Measurements from ENCODE around the gene ADGRD1.
"Not testable (repeated sequence)": the region's sequence is repeated elsewhere in the genome, so short reads cannot be mapped to it uniquely, and the experiment has no call there.

ADGRD1 gene

DNA sequence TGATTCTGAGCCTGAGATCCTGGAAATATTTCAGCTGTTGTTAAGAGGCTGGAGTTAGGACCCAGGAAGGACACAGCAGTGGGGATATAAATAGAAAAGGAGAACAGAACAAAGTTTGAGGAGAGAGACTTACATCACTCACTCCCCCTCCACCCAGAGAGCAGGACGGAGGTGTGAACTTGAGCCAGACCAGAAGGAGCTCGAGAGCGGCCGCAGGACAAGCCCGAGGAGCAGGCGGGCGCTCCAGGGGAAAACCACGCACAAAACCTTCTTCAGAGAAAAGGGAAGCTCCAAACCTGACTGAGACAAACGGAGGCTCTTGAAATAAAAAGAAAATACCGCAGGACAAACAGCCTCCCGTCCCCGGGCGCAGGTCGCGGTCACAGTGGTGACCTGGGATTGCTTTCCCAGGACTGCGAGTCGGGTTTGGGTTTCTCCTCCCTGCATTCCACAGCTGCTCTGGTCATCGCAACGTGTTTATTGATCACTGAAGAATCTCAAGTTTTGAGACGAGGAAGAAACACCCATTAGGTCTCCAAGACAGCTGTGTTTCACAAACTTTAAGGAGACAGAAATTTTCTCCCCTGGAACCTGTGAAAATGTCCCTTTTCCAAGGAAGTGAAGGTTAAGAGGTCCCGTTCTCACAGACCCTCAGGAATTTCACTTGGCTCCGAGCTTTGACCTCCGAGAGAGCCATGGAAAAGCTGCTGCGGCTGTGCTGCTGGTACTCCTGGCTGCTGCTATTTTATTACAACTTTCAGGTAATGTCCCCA lies at the start of gene ADGRD1:
ADGRD1 (plus strand) TSS at position 137 of the 773 bp plus-strand sequence; CDS start at position 696, 559 bp downstream.
- no peak for DNase-seq (ENCODE audit: low read depth in 2 of 2)

DNA sequence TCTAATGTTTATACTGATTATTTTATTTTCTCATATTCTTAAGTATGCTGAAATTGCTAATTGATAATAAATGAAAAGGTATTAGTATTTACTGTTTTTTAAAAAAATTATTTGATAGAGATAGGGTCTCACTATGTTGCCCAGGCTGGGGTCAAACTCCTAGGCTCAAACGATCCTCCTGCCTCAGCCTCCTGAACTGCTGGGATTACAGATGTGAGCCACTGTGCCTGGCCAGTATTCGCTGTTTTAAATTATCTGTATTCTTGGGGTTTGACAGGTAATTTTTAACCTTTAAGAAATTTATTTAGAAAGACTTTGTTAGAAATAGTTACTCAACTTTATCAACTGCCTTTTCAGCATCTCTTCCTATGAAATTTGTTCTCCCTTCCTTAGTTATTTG lies 49.6 kb upstream of the ADGRD1 start:
- DNase-seq (ENCODE audit: low read depth in 2 of 2) = no peak

DNA sequence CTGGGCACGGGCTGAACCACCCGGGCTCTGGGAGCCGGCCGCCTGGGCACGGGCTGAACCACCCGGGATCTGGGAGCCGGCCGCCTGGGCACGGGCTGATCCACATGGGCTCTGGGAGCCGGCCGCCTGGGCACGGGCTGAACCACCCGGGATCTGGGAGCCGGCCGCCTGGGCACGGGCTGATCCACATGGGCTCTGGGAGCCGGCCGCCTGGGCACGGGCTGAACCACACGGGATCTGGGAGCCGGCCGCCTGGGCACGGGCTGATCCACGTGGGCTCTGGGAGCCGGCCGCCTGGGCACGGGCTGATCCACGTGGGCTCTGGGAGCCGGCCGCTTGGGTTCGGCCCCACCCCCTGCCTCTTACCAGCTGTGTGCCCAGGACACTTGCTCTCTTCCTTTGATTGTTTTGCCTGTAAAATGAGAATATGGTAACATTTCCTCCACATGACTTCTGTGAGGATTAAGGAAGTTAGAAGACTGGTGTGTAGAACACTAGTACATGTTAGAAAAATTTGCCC lies 48.7 kb upstream of the ADGRD1 start:
- not testable (repeated sequence) for DNase-seq (ENCODE audit: low read depth in 2 of 2)

DNA sequence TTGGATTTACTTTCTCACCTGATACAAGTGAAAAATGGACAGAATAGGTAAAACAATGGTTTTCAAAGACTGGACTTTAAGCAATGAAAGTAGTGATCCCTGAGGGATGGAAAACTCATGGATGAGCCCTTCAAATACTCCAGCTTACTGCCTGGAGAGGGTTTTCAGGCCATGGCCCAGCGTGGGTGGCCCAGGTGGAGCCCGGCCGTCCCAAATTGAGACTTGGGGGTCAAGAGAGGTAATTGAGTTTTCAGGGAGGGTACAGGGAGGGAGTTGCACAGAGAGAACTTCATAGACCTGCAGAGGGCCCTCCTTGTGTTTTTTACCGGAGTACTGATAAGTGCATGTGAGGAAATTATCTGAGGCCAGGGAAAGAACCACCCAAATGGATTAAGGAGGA lies 44.6 kb upstream of the ADGRD1 start:
- DNase-seq (ENCODE audit: low read depth in 2 of 2) = no peak

DNA sequence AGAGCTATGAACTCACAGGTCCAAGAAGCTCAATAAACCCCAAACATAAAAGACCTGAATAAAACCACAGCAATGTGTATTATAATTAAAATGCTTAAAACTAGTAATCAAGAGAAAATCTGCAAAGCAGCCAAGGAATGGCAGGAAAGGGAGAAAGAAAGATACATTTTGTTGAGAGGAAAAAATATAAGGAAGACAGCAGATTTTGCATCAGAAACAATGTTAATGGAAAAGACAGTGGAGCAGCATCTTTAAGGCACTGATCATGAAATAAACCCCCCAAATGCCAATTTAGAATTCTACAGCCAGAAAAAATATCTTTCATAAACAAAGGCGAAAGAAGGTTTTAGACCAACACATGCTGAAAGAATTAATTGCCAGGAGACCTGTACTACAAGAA lies 42.5 kb upstream of the ADGRD1 start:
- no peak for DNase-seq (ENCODE audit: low read depth in 2 of 2)

DNA sequence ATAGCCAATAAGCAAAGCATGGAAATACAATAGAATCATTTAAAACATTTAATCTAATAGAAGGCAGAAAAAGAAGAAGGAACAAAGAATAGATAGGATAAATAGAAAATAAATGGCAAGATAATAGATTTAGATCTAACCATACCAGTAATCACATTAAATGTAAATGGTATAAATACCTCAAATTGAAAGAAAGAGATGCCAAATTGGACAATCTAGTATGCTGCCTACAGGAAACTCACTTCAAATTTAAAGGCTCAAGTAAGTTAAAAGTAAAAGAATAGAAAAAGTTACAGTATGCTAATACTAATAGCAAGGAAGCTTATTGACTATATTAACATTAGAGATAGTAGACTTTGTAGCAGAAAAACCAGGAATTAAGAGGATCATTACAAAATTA lies 41.8 kb upstream of the ADGRD1 start:
- DNase-seq (ENCODE audit: low read depth in 2 of 2) = no peak

DNA sequence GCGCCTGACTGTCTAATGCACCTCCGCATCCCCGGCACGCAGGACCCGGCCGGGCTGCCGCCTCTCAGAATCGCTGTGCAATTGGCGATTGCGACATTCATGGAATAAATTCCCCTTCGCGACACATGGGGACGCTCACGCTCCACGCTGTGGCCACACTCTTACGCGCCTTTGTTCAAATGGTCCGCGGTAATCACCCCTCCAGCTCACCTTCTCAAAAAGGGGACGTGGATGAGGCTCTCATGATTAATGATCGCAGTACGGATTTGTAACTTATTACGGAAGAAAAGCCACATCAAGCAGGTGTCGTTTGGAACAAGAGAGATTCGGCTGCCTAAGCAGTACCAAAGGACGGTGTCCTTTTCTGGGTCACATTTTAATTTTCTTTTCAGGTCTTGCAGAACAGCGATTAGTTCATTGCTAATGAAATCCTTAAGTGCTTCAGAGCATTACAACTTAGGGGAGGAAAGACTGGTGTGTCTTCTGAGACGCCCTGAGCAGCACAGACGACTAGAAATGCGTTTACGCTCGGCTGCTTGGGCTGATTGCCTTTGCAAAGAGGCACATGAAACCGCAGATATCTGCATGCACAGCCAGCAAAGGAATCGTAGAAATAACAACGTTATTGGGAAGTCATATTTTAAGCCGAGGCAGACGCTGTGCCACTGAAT lies 37.3 kb upstream of the ADGRD1 start:
- peak; percentile 6 to 15 for DNase-seq (ENCODE audit: low read depth in 2 of 2)

DNA sequence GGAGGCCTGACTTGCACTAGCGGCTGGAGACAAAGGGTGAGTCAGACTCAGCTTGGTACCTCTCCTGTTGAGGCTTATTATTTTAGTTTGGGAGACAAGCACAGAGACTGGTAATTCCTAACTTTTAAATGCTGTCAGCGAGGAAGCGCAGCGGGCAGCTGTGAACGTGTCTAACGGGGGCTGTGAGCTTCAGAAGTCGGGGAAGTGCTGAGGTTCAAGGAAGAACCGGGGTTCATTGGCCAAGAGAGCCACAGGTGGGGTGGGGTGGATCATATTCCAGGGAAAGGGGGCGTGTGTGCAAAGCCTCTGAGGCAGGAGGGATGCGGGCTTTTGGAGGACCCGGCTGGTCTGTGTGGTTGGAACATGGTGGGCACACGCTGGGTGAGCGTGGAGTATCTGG lies 36.1 kb upstream of the ADGRD1 start:
- DNase-seq (ENCODE audit: low read depth in 2 of 2) = no peak

DNA sequence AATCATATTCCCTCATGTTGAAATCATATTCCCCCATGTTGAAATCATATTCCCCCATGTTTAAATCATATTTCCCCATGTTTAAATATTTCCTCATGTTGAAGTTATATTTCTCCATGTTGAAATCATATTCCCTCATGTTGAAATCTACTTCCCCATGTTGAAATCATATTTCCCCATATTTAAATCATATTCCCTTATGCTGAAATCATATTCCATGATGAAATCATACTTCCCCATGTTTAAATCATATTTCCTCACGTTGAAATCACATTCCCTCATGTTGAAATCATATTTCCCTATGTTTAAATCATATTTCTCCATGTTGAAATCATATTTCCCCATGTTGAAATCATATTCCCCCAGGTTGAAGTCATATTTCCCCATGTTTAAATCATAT lies 34.6 kb upstream of the ADGRD1 start:
- DNase-seq (ENCODE audit: low read depth in 2 of 2) = no peak

DNA sequence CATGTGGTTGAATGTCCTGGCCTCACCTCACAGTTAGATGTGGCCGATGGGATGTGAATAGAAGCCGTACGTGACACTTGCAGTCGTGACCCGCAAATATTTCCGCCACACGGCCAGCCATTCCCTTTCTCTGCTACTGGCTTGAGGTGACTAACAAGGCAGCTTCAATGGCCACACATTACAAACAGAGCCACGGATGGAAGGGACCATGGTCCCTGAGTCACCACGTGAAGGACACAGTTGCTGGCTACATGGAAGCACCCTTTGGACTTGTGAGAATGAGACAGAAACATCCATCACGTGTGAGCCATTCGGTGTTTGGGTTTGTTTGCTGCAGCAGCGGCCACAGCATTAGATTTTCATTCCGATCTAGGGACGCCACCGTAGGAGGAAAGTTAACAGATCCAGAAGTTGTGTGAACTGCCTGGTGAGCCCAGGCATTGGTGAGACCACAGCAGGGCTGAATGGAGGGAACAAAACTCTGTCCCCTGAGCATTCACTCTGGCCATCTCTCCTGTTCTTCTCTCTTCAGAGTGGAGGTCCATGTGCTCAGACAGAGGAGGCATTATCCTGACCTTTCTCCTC lies 33.5 kb upstream of the ADGRD1 start:
- no peak for DNase-seq (ENCODE audit: low read depth in 2 of 2)

DNA sequence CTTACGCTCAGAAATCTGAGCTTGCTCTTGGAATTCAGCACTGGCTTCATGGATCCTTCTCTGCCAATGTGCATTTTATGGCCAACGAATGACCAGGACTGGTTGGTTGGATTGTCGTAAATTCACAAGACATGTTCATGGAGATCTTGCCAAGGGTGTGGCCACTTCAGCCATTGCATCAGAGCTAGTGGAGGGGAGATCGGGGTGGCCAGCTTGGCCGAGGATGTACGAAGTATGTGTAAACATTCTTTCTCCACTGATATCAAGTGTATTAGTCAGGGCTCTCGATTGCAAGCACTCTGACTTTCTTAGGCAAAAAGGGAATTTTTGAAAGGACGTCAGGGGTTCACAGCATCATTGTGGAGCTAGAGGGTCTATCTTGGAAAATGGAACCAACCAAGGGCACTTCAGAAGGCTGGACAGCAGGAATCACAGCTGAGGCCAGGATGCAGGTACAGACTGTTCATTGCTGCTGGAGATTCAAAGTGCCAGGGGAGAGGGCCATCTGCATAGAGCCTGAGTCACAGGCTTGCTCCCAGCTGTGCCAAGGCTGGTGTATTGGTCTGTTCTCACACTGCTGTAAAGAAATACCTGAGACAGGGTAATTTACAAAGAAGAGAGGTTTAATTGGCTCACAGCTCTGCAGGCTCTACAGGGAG lies 32.9 kb upstream of the ADGRD1 start:
- no peak for DNase-seq (ENCODE audit: low read depth in 2 of 2)

DNA sequence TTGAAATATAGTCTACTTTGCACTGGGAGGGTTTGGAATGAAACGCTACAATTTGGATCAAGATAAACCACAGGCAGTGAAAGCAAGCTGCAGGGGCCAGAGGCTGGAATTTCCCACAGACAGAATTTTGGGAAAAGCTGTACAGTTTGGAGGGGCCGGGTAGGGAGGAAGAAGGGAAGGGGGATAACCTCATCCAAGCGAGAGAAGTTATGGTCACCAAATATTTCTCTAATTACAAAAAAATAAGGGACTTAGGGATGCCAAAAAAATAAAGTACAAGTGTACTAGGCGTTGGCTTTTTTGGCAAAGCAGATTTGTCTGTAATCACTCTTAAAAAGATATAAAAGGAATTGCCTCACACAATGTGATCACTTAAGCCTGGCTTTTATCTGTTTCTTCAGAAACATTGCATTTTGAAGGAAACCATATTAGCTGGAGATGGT lies 31.2 kb upstream of the ADGRD1 start:
- no peak for DNase-seq (ENCODE audit: low read depth in 2 of 2)

DNA sequence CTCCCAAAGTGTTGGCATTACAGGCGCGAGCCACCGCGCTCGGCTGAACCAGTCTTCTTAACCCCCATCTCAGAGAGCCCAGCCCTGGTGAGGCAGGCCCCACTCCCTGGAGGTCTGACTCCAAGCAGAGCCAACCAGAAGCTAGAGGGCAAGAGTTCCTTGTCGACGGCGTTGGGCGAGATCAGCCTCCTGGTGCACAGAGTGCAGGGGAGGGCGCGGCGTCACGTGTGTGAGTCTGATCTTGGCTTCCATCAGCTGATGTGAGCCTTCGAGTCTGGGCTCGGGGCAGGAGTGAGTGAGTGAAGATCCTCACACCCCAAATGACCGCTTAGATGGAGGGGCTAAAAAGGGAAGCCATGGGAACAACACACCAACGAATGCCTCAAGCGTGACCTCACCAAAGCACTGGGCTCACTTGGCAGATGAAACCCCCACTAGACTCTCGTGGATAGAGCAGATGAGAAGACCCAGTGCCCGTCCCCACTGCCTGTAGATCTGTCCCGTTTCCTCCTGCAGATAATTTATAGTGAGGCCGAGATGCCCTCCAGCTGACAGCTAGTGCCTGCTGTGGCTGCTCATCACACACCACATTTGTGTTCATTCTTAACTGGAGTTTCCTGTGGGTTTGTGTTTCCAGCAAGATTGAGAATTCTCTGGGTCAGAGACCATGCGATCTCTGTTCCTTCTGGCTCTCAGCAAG lies 28.6 kb upstream of the ADGRD1 start:
- no peak for DNase-seq (ENCODE audit: low read depth in 2 of 2)

DNA sequence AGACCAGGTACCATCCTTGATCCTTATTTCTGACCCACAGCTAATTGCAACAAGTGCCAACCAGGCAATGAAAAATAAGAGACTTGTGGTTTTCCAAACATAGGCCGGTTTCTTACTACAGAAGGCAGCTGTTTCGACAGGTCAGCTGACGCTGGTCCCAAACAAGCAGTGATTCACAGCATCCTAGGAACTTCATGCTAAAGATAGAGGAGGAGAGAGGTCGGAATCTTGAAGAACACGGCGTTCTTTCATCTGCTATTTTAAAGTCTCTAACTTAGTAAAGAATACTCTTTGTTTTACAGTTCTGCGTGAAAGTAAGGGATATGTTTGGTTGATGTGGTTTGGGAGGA lies 28.1 kb upstream of the ADGRD1 start:
- no peak for DNase-seq (ENCODE audit: low read depth in 2 of 2)

DNA sequence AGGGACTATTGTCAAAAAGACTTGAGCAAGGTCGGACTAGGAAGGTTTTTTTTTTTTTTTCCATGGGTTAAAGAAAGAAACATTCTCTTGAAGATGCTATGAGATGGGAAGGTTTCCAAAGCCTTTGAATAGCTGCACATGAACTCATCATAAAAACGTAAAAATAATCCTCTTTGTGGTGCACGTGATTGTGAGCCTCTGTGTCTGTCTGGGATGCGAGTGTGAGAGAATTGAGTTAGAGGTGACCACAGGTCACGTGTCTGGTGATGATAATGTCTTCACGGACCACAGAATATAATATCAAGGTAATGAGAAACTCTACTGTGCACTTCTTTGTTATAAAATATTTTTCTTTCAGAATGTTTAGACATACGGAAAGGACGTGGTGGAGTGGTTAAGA lies 24.3 kb upstream of the ADGRD1 start:
- no peak for DNase-seq (ENCODE audit: low read depth in 2 of 2)

DNA sequence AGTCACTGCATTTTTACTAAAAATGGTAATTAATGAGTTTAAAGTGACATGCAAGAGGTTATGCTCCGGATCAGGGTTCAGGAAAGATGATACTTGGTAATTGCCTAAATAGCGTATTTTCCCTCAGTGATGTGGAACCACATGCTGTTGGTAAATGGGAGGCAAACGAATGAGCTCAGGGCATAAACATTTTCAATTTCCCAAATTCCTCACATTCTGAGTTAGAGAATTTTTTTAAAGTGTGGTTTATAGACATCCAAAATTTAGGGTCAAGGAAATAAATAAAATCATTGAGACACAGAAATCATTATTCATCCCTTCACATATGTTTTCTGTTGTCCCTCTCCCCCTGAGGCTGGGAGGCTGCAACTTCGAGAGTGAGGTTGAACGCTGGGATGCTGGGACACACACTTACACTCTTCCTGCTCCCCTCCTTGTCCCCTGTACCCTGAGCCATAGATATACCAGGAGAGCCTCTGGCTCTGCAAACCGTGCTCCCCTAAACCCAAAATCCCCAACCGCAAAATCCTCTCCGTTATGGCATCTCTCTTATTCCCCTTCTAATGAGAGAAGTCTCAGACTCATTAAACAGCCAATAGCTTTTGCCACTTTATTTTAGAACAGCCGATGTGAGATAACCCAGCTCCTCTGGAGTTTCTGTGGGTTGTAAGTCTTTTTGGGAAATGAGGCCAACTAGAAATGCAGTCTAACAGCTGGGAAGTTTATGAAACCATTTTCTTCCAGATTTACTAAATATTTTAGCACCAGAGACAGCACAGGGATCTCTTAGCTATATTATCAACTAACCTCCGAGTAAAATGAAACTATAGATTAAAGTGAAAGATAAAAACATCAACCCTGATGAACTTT lies 21.4 kb upstream of the ADGRD1 start:
- DNase-seq (ENCODE audit: low read depth in 2 of 2) = no peak

DNA sequence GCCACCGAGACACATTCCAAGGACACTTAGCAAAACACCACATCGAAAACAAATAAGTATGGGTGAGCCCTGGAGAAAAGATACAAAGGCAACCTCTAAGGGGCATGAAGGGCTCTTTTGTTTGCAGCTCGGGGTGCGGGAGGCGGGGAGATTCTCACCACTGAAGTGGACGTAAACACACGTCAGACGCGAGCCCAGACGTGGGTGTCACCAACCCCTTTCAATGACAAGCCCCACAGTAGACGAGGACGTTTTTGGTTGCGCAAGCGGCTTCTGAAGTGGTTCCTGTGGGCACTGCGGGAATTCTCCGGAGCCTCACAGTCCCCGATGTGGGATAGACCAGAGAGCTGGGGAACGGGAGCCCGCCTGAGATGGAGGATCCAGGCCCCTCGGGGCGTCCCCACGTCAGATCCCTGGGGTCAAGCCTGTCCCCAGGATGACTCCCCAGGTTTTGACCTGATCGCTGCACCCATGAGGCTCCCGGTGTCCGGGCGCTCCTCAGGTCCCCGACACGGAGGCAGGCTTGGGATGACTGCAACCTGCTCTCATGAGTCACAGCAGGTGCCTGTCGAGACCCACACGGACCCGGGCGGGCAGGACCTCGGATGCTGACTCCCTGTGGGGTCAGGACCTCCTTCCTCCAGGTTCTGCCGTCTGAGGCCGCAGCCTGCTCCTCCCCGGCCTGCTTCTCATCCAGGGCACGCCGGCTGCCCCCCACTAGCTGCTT lies 20.3 kb upstream of the ADGRD1 start:
- DNase-seq (ENCODE audit: low read depth in 2 of 2) = no peak

DNA sequence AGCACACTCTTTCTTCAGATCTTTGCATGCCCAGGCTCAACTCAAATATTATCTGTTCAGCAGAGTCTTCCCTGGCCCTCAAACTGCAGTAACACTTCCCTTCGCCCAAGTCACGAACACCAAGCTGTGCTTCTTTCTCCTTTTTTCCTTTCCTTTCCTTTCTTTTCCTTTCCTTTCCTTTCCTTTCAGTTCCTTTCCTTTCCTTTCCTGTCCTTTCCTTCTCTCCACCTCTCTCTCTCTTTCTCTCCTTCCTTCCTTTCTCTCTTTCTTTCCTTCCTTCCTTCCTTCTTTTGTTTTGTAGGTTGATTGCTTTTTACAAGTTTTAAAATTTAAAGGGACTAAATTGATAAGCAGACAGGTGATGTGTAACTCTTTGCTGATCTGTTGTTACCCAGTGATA lies 19.0 kb upstream of the ADGRD1 start:
- no peak for DNase-seq (ENCODE audit: low read depth in 2 of 2)

DNA sequence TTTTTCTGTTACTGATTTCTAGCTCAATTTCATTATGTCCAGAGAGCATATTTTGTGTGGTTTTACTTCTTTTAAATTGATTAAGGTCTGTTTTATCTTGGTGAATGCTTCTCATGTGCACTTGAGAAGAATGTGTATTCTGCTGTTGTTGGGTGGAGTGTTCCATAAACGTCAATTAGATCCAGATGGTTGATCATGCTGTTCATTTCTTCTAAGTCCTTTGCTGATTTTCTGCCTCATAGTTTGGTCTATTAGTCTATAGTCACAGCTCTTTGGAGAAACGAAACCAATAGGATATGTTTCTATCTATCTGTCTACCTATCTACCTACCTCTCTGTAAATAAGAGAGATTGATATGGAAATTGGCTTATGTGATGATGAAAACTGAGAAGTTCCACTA lies 17.1 kb upstream of the ADGRD1 start:
- no peak for DNase-seq (ENCODE audit: low read depth in 2 of 2)

DNA sequence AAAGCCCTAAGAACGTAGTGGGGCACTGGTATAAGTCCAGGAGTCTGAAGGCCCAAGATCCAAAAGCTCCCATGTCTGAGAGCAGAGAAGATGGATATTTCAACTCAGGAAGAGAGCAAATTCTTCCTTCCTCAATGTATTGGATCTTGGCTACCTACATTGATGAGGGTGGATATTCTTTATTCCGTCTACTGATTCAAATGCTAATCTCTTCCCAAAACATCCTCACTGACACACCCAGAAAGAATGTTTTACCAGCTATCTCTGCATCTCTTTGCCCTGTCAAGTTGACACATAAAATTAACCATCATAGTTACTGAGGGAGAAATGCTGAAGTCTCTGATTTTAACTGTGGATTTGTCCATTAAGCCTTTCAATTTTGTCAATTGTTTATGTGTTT lies 16.6 kb upstream of the ADGRD1 start:
- no peak for DNase-seq (ENCODE audit: low read depth in 2 of 2)

All from stimulated activated CD4-positive, alpha-beta T cell treated with anti-CD3 and anti-CD28 coated beads, Interleukin-4, amount 100 ng/mL, for 48 hours (primary cell).